HEK293 (cell line): ENCODE data around the gene CHRNA10.

Experiments used
- CTCF ChIA-PET: fragments of 350-600 bp; formaldehyde crosslinking; extraction: SDS; loops from one replicate; lab custom pipeline; 2021; ENCODE audit warnings: antibody characterized with exemption; lab: Yijun Ruan, JAX
- POLR2A ChIA-PET: fragments of 300-600 bp; formaldehyde crosslinking; extraction: SDS; loops from one replicate; lab custom pipeline; 2020; ENCODE audit warnings: antibody characterized with exemption, inconsistent platforms; lab: Yijun Ruan, JAX
- H3K27ac ChIP-seq: fragments of 200-500 bp; sonication (Bioruptor generic); 2 replicates; pipeline ENCODE4 v1.5.1; 2014; ENCODE audit warnings: low read depth, low read length, control low read depth, inconsistent platforms; ENCODE audit errors: extremely low read depth
- H3K36me3 ChIP-seq, 2 experiments: fragments of 200-500 bp in 1 of 2; sonication (Bioruptor generic) in 1 of 2; 1 replicate in 1 of 2; 2 replicates in 1 of 2; pipeline ENCODE4 v1.5.1; 2014 to 2017; ENCODE audit warnings: inconsistent platforms in 2 of 2, low read length in 2 of 2; ENCODE audit not compliant: control insufficient read depth in 2 of 2, insufficient read depth in 1 of 2
- H3K4me1 ChIP-seq: fragments of 200-500 bp; sonication (Bioruptor generic); 2 replicates; pipeline ENCODE4 v1.5.1; 2014; ENCODE audit warnings: mild to moderate bottlenecking, low read length, inconsistent platforms; ENCODE audit not compliant: control insufficient read depth, insufficient read depth
- H3K4me3 ChIP-seq: 2 replicates; pipeline ENCODE4 v1.5.1; 2011; ENCODE audit warnings: low read depth, mild to moderate bottlenecking, control low read depth, low read length, moderate library complexity
- H3K9me3 ChIP-seq: fragments of 200-500 bp; sonication (Bioruptor generic); 2 replicates; pipeline ENCODE4 v1.5.1; 2014; ENCODE audit warnings: low read depth, low read length, inconsistent platforms; ENCODE audit not compliant: control insufficient read depth, insufficient read depth
- GLI2 ChIP-seq: fragments of 450-650 bp; formaldehyde crosslinking; IDR thresholded peaks from 2 replicates; pipeline ENCODE4; 2017; ENCODE audit warnings: missing biosample characterization, missing genetic modification characterization, low read depth, borderline replicate concordance
- KLF16 ChIP-seq: fragments of 450-650 bp; formaldehyde crosslinking; IDR thresholded peaks from 2 replicates; pipeline ENCODE4 v1.5.1; 2017; ENCODE audit warnings: missing biosample characterization, missing genetic modification characterization
- MYNN ChIP-seq: fragments of 450-650 bp; formaldehyde crosslinking; IDR thresholded peaks from 2 replicates; pipeline ENCODE4 v1.5.1; 2016; ENCODE audit warnings: missing biosample characterization, missing genetic modification characterization, borderline replicate concordance
- ZFP37 ChIP-seq: fragments of 450-650 bp; formaldehyde crosslinking; IDR thresholded peaks from 2 replicates; pipeline ENCODE4 v1.5.1; 2016; ENCODE audit warnings: missing biosample characterization, missing genetic modification characterization
- ZNF146 ChIP-seq: fragments of 450-650 bp; formaldehyde crosslinking; IDR thresholded peaks from 2 replicates; pipeline ENCODE4 v1.5.1; 2016; ENCODE audit warnings: missing biosample characterization, missing genetic modification characterization
- ZNF169 ChIP-seq: fragments of 450-650 bp; formaldehyde crosslinking; IDR thresholded peaks from 2 replicates; pipeline ENCODE4 v1.5.1; 2016; ENCODE audit warnings: missing biosample characterization, missing genetic modification characterization
- ZNF175 ChIP-seq: fragments of 450-650 bp; formaldehyde crosslinking; IDR thresholded peaks from 2 replicates; pipeline ENCODE4 v1.5.1; 2016; ENCODE audit warnings: missing biosample characterization, missing genetic modification characterization
- ZNF2 ChIP-seq: fragments of 450-650 bp; formaldehyde crosslinking; IDR thresholded peaks from 2 replicates; pipeline ENCODE4 v1.5.1; 2016; ENCODE audit warnings: missing biosample characterization, missing genetic modification characterization
- ZNF223 ChIP-seq: fragments of 450-650 bp; formaldehyde crosslinking; IDR thresholded peaks from 2 replicates; pipeline ENCODE4 v1.5.1; 2016; ENCODE audit warnings: missing biosample characterization, missing genetic modification characterization
- ZNF248 ChIP-seq: fragments of 450-650 bp; formaldehyde crosslinking; IDR thresholded peaks from 2 replicates; pipeline ENCODE4 v1.5.1; 2017; ENCODE audit warnings: missing biosample characterization, missing genetic modification characterization
- ZNF302 ChIP-seq: fragments of 450-650 bp; formaldehyde crosslinking; IDR thresholded peaks from 2 replicates; pipeline ENCODE4 v1.5.1; 2016; ENCODE audit warnings: missing biosample characterization, missing genetic modification characterization, low read depth
- ZNF366 ChIP-seq: fragments of 450-650 bp; formaldehyde crosslinking; conservative IDR thresholded peaks from 2 replicates; pipeline ENCODE4 v1.5.1; 2016; ENCODE audit warnings: missing biosample characterization, missing genetic modification characterization
- ZNF416 ChIP-seq: fragments of 450-650 bp; formaldehyde crosslinking; IDR thresholded peaks from 2 replicates; pipeline ENCODE4 v1.5.1; 2016; ENCODE audit warnings: missing biosample characterization, missing genetic modification characterization
- ZNF426 ChIP-seq: fragments of 450-650 bp; formaldehyde crosslinking; IDR thresholded peaks from 2 replicates; pipeline ENCODE4 v1.5.1; 2017; ENCODE audit warnings: missing biosample characterization, missing genetic modification characterization, mild to moderate bottlenecking, inconsistent platforms, moderate library complexity
- ZNF514 ChIP-seq: fragments of 450-650 bp; formaldehyde crosslinking; IDR thresholded peaks from 2 replicates; pipeline ENCODE4 v1.5.1; 2016; ENCODE audit warnings: missing biosample characterization, missing genetic modification characterization
- ZNF521 ChIP-seq: fragments of 450-650 bp; formaldehyde crosslinking; IDR thresholded peaks from 2 replicates; pipeline ENCODE4 v1.5.1; 2017; ENCODE audit warnings: missing biosample characterization, mild to moderate bottlenecking, missing genetic modification characterization
- ZNF544 ChIP-seq: fragments of 450-650 bp; formaldehyde crosslinking; IDR thresholded peaks from 2 replicates; pipeline ENCODE4 v1.5.0; 2017; ENCODE audit warnings: missing biosample characterization, missing genetic modification characterization
- ZNF600 ChIP-seq: fragments of 450-650 bp; formaldehyde crosslinking; IDR thresholded peaks from 2 replicates; pipeline ENCODE4 v1.5.1; 2016; ENCODE audit warnings: missing biosample characterization, missing genetic modification characterization
- ZNF654 ChIP-seq: fragments of 450-650 bp; formaldehyde crosslinking; IDR thresholded peaks from 2 replicates; pipeline ENCODE4 v1.5.1; 2016; ENCODE audit warnings: low read depth, missing biosample characterization, missing genetic modification characterization
- ZNF677 ChIP-seq: fragments of 450-650 bp; IDR thresholded peaks from 2 replicates; pipeline ENCODE4 v1.5.0; 2018; ENCODE audit warnings: missing biosample characterization, mild to moderate bottlenecking, missing genetic modification characterization, moderate library complexity
- ZNF701 ChIP-seq: fragments of 450-650 bp; formaldehyde crosslinking; IDR thresholded peaks from 2 replicates; pipeline ENCODE4 v1.5.1; 2016; ENCODE audit warnings: missing biosample characterization, missing genetic modification characterization
- TF ChIP-seq, protein P1 (sequence below): fragments of 450-650 bp; formaldehyde crosslinking; IDR thresholded peaks from 2 replicates; pipeline ENCODE4 v1.5.1; 2016; ENCODE audit warnings: missing biosample characterization, missing genetic modification characterization, low read depth
- TF ChIP-seq, protein P2 (sequence below): fragments of 450-650 bp; formaldehyde crosslinking; IDR thresholded peaks from 2 replicates; pipeline ENCODE4 v1.5.1; 2016; ENCODE audit warnings: missing biosample characterization, missing genetic modification characterization
- TF ChIP-seq, protein P3 (sequence below): fragments of 450-650 bp; IDR thresholded peaks from 2 replicates; pipeline ENCODE4 v1.5.1; 2018; ENCODE audit warnings: missing biosample characterization, mild to moderate bottlenecking, missing genetic modification characterization
- TF ChIP-seq, protein P4 (sequence below): fragments of 450-650 bp; formaldehyde crosslinking; IDR thresholded peaks from 2 replicates; pipeline ENCODE4 v1.5.1; 2016; ENCODE audit warnings: missing biosample characterization, missing genetic modification characterization
- TF ChIP-seq, protein P5 (sequence below): fragments of 450-650 bp; formaldehyde crosslinking; IDR thresholded peaks from 2 replicates; pipeline ENCODE4 v1.5.1; 2017; ENCODE audit warnings: missing biosample characterization, missing genetic modification characterization

The CHRNA10 gene

GRCh38 chr11:3660960-3661359 lies 10.2 kb downstream of the CHRNA10 start (continued):
- TF ChIP-seq ZNF416 (tag by site-specific recombination) (no peak), ZFP37 (tag by site-specific recombination) (no peak), MYNN (tag by site-specific recombination) (no peak), ZNF521 (tag by site-specific recombination) (no peak), ZNF514 (tag by site-specific recombination) (no peak), ZNF426 (tag by site-specific recombination) (no peak), ZNF701 (no peak), ZNF169 (no peak), ZNF146 (tag by site-specific recombination) (no peak), ZNF544 (tag by site-specific recombination) (no peak), ZNF2 (no peak), ZNF175 (tag by site-specific recombination) (no peak)
- TF ChIP-seq, protein P1, sequence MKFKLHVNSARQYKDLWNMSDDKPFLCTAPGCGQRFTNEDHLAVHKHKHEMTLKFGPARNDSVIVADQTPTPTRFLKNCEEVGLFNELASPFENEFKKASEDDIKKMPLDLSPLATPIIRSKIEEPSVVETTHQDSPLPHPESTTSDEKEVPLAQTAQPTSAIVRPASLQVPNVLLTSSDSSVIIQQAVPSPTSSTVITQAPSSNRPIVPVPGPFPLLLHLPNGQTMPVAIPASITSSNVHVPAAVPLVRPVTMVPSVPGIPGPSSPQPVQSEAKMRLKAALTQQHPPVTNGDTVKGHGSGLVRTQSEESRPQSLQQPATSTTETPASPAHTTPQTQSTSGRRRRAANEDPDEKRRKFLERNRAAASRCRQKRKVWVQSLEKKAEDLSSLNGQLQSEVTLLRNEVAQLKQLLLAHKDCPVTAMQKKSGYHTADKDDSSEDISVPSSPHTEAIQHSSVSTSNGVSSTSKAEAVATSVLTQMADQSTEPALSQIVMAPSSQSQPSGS (tag by site-specific recombination) = no peak
- TF ChIP-seq, protein P2, sequence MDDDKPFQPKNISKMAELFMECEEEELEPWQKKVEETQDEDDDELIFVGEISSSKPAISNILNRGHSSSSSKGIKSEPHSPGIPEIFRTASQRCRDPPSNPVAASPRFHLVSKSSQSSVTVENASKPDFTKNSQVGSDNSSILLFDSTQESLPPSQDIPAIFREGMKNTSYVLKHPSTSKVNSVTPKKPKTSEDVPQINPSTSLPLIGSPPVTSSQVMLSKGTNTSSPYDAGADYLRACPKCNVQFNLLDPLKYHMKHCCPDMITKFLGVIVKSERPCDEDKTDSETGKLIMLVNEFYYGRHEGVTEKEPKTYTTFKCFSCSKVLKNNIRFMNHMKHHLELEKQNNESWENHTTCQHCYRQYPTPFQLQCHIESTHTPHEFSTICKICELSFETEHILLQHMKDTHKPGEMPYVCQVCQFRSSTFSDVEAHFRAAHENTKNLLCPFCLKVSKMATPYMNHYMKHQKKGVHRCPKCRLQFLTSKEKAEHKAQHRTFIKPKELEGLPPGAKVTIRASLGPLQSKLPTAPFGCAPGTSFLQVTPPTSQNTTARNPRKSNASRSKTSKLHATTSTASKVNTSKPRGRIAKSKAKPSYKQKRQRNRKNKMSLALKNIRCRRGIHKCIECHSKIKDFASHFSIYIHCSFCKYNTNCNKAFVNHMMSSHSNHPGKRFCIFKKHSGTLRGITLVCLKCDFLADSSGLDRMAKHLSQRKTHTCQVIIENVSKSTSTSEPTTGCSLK (tag by site-specific recombination) = no peak

DNA sequence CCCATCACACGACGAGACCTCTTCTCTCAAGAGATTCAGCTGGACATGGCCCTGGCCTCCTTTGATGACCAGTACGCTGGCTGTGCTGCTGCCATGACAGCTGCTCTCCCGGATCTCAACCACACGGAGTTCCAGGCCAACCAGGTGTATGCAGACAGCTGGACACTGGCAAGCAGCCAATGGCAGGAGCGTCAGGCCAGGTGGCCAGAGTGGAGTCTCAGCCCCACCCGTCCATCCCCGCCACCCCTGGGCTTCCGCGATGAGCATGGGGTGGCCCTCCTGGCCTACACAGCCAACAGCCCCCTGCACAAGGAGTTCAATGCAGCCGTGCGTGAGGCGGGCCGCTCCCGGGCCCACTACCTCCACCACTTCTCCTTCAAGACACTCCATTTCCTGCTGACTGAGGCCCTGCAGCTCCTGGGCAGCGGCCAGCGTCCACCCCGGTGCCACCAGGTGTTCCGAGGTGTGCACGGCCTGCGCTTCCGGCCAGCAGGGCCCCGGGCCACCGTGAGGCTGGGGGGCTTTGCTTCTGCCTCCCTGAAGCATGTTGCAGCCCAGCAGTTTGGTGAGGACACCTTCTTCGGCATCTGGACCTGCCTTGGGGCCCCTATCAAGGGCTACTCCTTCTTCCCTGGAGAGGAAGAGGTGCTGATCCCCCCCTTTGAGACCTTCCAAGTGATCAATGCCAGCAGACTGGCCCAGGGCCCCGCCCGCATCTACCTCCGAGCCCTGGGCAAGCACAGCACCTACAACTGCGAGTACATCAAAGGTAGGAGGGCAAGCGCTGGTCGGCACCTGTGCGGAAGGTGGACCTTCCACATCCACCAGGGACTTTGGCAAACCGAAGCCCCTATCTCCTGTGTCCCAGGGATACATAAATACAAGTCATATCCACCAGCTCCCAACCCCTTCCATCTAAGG lies 11.3 kb downstream of the CHRNA10 start:
- H3K9me3 ChIP-seq = no peaks in the 10 kb centered on the region
- H3K4me1 ChIP-seq = no peaks in the 10 kb centered on the region
- peaks cover 0 to 9% of the 10 kb centered on the region in 2 experiments; a peak in 1 of 3 replicates for H3K36me3 ChIP-seq
- ChIA-PET POLR2A (no interaction called here), CTCF (no interaction called here)
- H3K4me3 ChIP-seq = no peak overlapping the region
- no peak overlapping the region for H3K27ac ChIP-seq
- TF ChIP-seq ZNF302 (tag by site-specific recombination) (no peak), KLF16 (tag by site-specific recombination) (no peak), ZNF600 (tag by site-specific recombination) (no peak), ZNF654 (no peak), ZNF677 (tag by site-specific recombination) (no peak), ZNF366 (tag by site-specific recombination) (no peak), ZNF223 (tag by site-specific recombination) (no peak), ZNF248 (tag by site-specific recombination) (no peak), GLI2 (no peak)
- TF ChIP-seq, protein P3, sequence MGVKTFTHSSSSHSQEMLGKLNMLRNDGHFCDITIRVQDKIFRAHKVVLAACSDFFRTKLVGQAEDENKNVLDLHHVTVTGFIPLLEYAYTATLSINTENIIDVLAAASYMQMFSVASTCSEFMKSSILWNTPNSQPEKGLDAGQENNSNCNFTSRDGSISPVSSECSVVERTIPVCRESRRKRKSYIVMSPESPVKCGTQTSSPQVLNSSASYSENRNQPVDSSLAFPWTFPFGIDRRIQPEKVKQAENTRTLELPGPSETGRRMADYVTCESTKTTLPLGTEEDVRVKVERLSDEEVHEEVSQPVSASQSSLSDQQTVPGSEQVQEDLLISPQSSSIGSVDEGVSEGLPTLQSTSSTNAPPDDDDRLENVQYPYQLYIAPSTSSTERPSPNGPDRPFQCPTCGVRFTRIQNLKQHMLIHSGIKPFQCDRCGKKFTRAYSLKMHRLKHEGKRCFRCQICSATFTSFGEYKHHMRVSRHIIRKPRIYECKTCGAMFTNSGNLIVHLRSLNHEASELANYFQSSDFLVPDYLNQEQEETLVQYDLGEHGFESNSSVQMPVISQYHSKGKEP = no peak
- TF ChIP-seq, protein P4, sequence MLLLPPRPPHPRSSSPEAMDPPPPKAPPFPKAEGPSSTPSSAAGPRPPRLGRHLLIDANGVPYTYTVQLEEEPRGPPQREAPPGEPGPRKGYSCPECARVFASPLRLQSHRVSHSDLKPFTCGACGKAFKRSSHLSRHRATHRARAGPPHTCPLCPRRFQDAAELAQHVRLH = no peak
- TF ChIP-seq, protein P5, sequence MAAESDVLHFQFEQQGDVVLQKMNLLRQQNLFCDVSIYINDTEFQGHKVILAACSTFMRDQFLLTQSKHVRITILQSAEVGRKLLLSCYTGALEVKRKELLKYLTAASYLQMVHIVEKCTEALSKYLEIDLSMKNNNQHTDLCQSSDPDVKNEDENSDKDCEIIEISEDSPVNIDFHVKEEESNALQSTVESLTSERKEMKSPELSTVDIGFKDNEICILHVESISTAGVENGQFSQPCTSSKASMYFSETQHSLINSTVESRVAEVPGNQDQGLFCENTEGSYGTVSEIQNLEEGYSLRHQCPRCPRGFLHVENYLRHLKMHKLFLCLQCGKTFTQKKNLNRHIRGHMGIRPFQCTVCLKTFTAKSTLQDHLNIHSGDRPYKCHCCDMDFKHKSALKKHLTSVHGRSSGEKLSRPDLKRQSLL (tag by site-specific recombination) = no peak
- TF ChIP-seq, all 188 proteins: peak for 0
